GM12891 (cell line): ENCODE measurements around the gene ANKRD27.

Experiments
- POLR2A ChIP-seq: IDR thresholded peaks from 2 replicates; pipeline ENCODE4 v1.6.1; 2011; ENCODE audit warnings: low read depth, low read length, control low read depth
- POLR2AphosphoS5 ChIP-seq: IDR thresholded peaks from 2 replicates; pipeline ENCODE4 v1.6.1; 2011; ENCODE audit warnings: low read depth, low read length, control low read depth
- TAF1 ChIP-seq: IDR thresholded peaks from 2 replicates; pipeline ENCODE4 v1.6.1; 2011; ENCODE audit warnings: low read depth, low read length, control low read depth

GRCh38 chr19:32652894-32653598 lies 21.9 kb downstream of the ANKRD27 start:
- TF ChIP-seq POLR2A, result no peak
- no peak for TF ChIP-seq POLR2AphosphoS5
- no peak for TF ChIP-seq TAF1
